ENCODE measurements around the gene NF1. TPM values are rescaled to one million over a fixed set of nuclear protein-coding genes. Genes with fewer than 3 reads are reported as not detected.
A peak's percentile ranks its signal among the peaks of the same experiment; 100 is the strongest.

NF1 gene
- polyA plus RNA-seq, 2 of the 4 experiments (the other 2 are of a cell fraction) = 15.9 to 73.2 TPM

DNA sequence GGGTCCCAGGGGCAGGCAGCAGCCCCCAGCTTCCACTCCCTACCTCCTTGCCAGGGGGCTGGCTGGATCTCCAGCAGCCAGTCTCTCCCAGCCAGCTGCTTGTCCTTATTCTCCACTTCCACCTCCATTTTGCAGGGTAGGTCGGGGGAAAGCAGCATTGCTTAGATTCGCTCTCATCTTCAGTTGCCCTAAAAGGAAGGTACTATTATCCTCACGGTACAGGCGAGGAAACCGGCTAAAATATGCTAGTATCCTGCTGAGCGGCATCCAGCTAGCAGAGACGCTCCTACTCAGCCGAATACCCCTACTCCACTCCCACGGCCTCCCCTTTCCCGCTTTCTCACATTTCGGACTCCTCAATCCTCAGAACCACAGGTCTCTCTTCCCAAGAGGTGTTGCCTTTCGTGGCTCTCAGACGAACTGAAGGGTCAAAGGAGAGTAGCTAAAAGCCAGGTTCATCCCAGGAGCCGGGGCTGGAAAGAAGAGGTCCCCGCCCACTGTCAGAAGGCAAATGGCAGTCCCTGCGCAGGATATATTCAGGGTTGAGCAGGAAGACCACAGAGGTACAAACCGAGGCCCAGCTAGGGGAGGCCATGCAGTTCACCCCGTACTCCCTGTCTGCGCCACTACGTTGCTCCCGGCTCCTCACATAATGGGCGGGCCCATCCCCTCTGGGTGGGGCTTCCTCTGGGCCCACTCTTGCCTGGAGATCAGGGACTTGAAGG lies 295.0 kb downstream of the NF1 start:
- ChIA-PET CTCF (interaction anchor here (0.6 to 13.2 kb wide), 35 partner anchors 9 to 457 kb away, joined by 3 to 197 read pairs (median 4); no protein-coding TSS in a partner anchor), POLR2A (no interaction called here)

DNA sequence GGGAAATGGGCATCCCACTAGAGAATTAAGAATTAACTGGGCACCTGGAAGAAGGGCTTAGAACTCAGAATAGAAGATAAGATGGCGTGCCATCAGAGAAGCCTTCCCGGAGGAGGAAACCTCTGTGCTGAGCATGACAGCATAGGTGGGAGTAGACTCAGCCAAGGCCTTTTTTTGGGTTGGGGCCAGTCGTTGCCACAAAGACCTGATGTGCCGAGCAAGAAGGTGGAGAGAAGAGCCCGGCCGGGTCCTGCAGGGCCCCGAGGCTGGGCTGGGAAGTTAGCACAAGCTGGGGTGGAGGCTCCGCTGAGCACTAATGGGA lies 295.6 kb downstream of the NF1 start:
- H3K27ac ChIP-seq = no peak overlapping the region
- H3K9me3 ChIP-seq = no peaks in the 10 kb centered on the region
- FAIRE-seq (no peak), ATAC-seq (no peak; a peak in 1 of 6 replicates), DNase-seq (ENCODE audit: low read depth in 1 of 2, low spot score in 1 of 2) (no peak)
- H3K4me1 ChIP-seq = no peaks in the 10 kb centered on the region
- ChIA-PET CTCF (interaction anchor here (0.6 to 13.2 kb wide), 14 partner anchors 8 to 451 kb away, joined by 3 to 197 read pairs (median 8); no protein-coding TSS in a partner anchor), POLR2A (interaction anchor here (0.6 kb wide), 1 partner anchor 10 kb away, joined by 3 read pairs; no protein-coding TSS in a partner anchor)
- no peak overlapping the region for H3K4me3 ChIP-seq
- WGBS (ENCODE audit: missing lambda C conversion rate) = 89% methylated on average over 8 of the region's 8 CpGs
- no peak overlapping the region for H3K4me2 ChIP-seq
- TF ChIP-seq, protein P1, sequence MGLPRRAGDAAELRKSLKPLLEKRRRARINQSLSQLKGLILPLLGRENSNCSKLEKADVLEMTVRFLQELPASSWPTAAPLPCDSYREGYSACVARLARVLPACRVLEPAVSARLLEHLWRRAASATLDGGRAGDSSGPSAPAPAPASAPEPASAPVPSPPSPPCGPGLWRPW (IDR thresholded peaks at IDR 0.05) = no peak
- TF ChIP-seq ZFP36 (IDR thresholded peaks at IDR 0.05; ENCODE audit: borderline replicate concordance, partially characterized antibody) = peak; percentile 30

More for the DNA sequence above, 295.0 kb downstream of the NF1 start:
- ATAC-seq (peak in 1 of 2 experiments; percentile 3; a peak in 3 of 6 replicates), FAIRE-seq (no peak), DNase-seq (ENCODE audit: low read depth in 1 of 2, low spot score in 1 of 2) (no peak)
- no peaks in the 10 kb centered on the region for H3K4me1 ChIP-seq
- TF ChIP-seq, protein P2, sequence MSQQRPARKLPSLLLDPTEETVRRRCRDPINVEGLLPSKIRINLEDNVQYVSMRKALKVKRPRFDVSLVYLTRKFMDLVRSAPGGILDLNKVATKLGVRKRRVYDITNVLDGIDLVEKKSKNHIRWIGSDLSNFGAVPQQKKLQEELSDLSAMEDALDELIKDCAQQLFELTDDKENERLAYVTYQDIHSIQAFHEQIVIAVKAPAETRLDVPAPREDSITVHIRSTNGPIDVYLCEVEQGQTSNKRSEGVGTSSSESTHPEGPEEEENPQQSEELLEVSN (IDR thresholded peaks at IDR 0.05; ENCODE audit: borderline replicate concordance, low read depth) = 0 out of 2 replicates have a peak, but pooled peaks have one; percentile 21
- no peak for TF ChIP-seq TFCP2L1 (CRISPR knock-in tag; IDR thresholded peaks at IDR 0.05)
- 77% methylated on average over 22 of the region's 22 CpGs for WGBS (ENCODE audit: missing lambda C conversion rate)
- no peak overlapping the region for H3K4me2 ChIP-seq
- no peak overlapping the region for H3K4me3 ChIP-seq
- no peak overlapping the region for H3K27ac ChIP-seq
- no peaks in the 10 kb centered on the region for H3K9me3 ChIP-seq

DNA sequence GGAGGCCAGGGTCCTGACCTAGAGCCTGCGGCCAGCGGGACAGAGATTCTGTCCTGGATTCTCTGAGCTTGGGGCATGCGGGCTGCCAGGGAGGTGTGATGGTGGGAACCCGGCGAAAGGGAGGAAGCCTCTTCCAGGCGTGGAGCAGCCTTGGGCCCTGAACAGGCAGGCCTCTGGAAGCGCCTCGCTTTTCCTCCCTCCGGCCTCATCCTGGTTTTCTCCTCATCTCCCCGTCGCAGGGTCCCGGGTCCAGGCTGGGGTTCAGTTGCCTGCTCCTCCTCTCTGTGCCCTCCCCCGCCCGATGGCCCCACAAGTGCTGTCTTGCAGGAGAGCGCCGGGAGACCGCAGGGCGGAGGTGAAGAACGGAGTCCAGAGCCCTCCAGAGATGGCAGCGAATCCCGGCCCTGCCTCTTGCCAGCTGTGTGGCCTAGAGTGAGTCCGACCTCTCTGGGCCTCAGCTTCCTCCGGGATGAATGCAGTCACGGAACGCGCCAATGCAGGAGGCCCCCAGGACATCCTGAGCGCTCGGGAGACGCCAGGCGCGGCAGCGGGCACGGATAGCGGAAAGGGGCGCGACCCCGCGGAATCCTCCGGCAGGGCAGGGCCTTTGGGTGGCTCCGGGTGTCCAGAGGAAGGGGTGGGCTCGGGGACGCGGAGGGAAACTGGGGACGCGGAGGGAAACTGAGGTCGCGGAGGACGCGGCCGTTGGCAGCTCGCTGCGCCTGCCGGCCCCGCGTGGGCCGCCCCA lies 296.1 kb downstream of the NF1 start:
- H3K4me2 ChIP-seq = peak overlapping the region; percentile 83
- no peak; a peak in 1 of 6 replicates for ATAC-seq

DNA sequence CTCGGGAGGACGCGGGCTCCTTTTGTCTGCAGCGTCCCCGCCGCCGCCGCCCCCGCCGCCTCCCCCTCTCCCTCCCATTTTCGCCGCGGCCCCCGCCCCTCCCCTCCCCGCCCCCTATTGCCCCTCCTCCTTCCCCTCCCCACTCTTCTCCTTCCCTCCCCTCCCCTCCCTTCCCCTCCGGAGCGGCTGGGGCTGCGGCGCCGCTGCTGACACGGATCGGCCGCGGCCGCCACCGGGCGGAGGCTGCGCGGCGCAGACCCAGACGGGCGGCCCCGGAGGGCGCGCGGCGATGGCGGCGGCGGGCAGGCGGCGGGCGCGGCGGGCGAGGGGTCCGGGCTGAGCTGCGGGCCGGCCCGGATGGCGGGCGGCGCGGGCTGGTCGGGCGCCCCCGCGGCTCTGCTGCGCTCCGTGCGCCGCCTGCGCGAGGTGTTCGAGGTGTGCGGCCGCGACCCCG lies 296.7 kb downstream of the NF1 start, which contains the start of gene RAB11FIP4:
TSS of gene RAB11FIP4 (plus strand) at position 180 of the 454 bp plus-strand sequence. CDS start at position 358, 178 bp downstream.
- H3K4me2 ChIP-seq = peak within 1 kb of the TSS; percentile 83
- no peak for DNase-seq (ENCODE audit: low read depth in 1 of 2, low spot score in 1 of 2)
- ChIA-PET POLR2A (no interaction called here), CTCF (interaction anchor here (3.6 to 13.2 kb wide), 2 partner anchors 126 to 134 kb away, joined by 18 to 197 read pairs; no protein-coding TSS in a partner anchor)
- H3K9me3 ChIP-seq = no peaks in the 10 kb centered on the region
- H3K4me3 ChIP-seq = peak within 1 kb of the TSS; percentile 45
- WGBS (ENCODE audit: missing lambda C conversion rate) = 0% methylated on average over 2 of the region's 69 CpGs
- FAIRE-seq = no peak
- peak within 1 kb of the TSS in 1 of 2 experiments; percentile 65; a peak in 3 of 6 replicates for H3K27ac ChIP-seq
- no peak for ATAC-seq
- H3K4me1 ChIP-seq = no peaks in the 10 kb centered on the region
- TF ChIP-seq RAD21 (conservative IDR thresholded peaks at IDR 0.05 in 1 of 2, IDR thresholded peaks at IDR 0.05 in 1 of 2) (no peak), CHD4 (IDR thresholded peaks at IDR 0.05; ENCODE audit: borderline replicate concordance) (no peak), FOSB (CRISPR knock-in tag; IDR thresholded peaks at IDR 0.05) (no peak), HOXA7 (CRISPR knock-in tag; IDR thresholded peaks at IDR 0.05) (no peak)
- TF ChIP-seq, protein P3, sequence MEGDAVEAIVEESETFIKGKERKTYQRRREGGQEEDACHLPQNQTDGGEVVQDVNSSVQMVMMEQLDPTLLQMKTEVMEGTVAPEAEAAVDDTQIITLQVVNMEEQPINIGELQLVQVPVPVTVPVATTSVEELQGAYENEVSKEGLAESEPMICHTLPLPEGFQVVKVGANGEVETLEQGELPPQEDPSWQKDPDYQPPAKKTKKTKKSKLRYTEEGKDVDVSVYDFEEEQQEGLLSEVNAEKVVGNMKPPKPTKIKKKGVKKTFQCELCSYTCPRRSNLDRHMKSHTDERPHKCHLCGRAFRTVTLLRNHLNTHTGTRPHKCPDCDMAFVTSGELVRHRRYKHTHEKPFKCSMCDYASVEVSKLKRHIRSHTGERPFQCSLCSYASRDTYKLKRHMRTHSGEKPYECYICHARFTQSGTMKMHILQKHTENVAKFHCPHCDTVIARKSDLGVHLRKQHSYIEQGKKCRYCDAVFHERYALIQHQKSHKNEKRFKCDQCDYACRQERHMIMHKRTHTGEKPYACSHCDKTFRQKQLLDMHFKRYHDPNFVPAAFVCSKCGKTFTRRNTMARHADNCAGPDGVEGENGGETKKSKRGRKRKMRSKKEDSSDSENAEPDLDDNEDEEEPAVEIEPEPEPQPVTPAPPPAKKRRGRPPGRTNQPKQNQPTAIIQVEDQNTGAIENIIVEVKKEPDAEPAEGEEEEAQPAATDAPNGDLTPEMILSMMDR (IDR thresholded peaks at IDR 0.05) = no peak
- TF ChIP-seq, protein P4, sequence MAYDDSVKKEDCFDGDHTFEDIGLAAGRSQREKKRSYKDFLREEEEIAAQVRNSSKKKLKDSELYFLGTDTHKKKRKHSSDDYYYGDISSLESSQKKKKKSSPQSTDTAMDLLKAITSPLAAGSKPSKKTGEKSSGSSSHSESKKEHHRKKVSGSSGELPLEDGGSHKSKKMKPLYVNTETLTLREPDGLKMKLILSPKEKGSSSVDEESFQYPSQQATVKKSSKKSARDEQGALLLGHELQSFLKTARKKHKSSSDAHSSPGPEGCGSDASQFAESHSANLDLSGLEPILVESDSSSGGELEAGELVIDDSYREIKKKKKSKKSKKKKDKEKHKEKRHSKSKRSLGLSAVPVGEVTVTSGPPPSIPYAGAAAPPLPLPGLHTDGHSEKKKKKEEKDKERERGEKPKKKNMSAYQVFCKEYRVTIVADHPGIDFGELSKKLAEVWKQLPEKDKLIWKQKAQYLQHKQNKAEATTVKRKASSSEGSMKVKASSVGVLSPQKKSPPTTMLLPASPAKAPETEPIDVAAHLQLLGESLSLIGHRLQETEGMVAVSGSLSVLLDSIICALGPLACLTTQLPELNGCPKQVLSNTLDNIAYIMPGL (CRISPR knock-in tag; IDR thresholded peaks at IDR 0.05; ENCODE audit: borderline replicate concordance) = no peak
- TF ChIP-seq, protein P5, sequence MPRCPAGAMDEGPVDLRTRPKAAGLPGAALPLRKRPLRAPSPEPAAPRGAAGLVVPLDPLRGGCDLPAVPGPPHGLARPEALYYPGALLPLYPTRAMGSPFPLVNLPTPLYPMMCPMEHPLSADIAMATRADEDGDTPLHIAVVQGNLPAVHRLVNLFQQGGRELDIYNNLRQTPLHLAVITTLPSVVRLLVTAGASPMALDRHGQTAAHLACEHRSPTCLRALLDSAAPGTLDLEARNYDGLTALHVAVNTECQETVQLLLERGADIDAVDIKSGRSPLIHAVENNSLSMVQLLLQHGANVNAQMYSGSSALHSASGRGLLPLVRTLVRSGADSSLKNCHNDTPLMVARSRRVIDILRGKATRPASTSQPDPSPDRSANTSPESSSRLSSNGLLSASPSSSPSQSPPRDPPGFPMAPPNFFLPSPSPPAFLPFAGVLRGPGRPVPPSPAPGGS (IDR thresholded peaks at IDR 0.05) = no peak

More for the DNA sequence above, 296.1 kb downstream of the NF1 start:
- TF ChIP-seq, protein P4 (CRISPR knock-in tag; IDR thresholded peaks at IDR 0.05; ENCODE audit: borderline replicate concordance) = no peak
- Histone ChIP-seq H3K9me3 (no peaks in the 10 kb centered on the region), H3K4me3 (peak overlapping the region; percentile 45), H3K4me1 (no peaks in the 10 kb centered on the region), H3K27ac (peak overlapping the region in 1 of 2 experiments; percentile 65; a peak in 2 of 6 replicates)
- no peak for DNase-seq (ENCODE audit: low read depth in 1 of 2, low spot score in 1 of 2)
- ChIA-PET POLR2A (interaction anchor here (0.6 kb wide), 1 partner anchor 11 kb away, joined by 3 read pairs; no protein-coding TSS in a partner anchor), CTCF (interaction anchor here (0.6 to 13.2 kb wide), 6 partner anchors 11 to 360 kb away, joined by 3 to 197 read pairs (median 16); no protein-coding TSS in a partner anchor)
- FAIRE-seq = no peak
- 67% methylated on average over 55 of the region's 56 CpGs for WGBS (ENCODE audit: missing lambda C conversion rate)
